HG02678 (cell line): ENCODE data around the gene CELSR1.

Experiments
- ATAC-seq: cut with Tn5 transposase; IDR thresholded peaks from one replicate; pipeline ENCODE4 v1.9.1; 2021; ENCODE audit warnings: mild to moderate bottlenecking, moderate library complexity; ENCODE audit not compliant: unreplicated experiment

Gene CELSR1

DNA sequence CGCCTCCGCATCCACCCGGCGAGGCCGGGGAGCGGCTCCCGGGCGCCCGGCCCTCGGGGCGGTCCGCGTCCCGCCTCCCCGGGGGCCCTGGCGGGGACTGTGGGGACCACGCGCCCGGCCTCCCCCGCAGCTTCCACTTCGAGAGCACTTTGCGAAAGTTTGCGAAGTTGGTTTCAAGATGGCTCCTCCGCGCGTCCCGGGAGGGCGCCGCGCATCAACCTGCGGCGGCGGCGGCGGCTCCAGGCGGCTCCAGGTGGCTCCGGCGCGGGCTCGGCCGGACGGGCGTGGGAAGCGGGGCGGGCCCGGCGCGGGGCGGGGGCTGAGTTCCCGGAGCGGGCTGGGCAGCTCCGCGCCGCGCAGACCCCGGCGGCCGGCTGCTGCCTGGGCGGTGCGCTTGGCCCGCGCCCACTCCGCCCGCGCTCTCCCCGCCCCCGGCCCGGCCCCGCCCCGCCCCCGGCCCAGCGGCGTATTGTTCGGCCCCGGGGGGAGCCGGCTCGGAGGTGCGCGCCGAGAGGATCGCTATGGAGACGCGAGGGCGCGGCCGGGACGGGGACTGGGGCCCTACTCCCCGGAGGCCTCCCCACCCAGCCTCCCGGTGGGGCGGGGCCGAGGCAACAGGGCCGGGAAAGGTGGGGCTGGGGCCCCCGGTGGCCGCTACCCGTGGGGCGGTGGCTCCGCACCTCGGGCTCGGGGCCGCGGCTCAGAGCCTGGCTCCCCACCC is at the start of gene CELSR1:
TSS of gene CELSR1 (minus strand) at position 396 of the 721 bp plus-strand sequence. CDS start 450 bp downstream, outside the sequence.
- ATAC-seq, result no peak

DNA sequence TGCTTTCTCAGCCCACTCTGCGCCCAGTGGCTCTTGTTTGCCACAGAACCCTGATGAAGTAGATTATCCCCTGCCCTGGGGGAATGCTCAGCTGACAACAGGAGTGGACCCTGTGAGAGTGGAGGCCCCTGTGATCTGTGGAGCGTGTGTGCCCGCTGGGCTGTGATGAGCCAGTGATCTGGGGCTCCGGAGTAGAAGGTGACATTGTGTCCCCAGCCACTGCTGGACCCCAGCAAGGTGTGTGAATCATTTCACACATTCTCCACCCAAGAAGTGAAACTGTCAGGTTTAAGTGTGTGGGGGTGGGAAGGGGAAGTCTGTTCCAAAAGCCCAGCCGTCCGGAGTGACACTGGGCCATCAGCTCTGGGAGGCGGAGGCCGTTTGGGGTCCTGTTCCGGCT is 49.6 kb upstream of the CELSR1 start:
- no peak for ATAC-seq

DNA sequence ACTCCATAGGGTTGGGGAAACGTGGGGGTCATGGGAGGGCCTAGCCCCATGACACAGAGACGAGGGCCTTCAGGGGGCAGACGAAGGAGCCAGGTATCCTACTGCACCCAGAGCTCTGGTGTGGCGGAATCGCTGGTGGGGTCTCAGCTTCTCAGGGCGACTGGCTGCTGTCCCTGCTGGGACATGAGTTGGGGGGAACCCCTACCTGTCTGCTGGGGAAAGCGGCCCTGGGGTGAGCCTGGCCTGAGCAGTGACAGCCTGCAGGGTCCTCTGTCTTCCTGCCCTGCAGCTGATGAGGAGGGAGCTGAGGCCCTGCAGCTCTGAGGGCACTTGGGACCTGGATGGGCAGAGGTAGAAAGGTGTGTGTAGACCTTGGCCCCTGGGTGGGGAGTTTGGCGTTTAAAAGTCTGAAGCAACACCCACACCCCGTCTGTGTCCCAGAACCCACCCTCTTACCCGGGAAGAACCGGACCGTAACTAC is 49.2 kb upstream of the CELSR1 start:
- ATAC-seq, result no peak

DNA sequence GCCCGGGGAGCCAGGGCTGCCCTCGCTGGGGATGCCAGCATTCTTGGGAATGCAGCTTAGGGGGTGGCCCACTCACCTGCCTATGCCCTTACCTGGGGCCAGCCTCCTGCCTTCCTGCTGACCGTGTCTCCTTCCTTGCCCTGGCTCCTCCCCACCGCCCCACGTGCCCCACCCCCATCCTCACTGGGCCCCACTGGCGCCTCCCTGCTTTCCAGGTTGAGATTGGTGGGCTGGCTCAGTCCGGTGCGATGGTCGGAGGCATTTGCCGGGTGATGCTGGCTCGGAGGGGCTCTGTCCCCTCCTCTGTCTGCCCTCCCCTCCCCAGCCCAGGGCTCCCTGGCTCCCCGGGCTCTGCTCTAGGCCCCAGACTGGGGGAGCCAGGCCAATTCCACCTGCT is 48.7 kb upstream of the CELSR1 start:
- no peak for ATAC-seq

GRCh38 chr22:46585340-46586122 is 48.1 kb upstream of the CELSR1 start:
- no peak for ATAC-seq

GRCh38 chr22:46584081-46584921 is 46.9 kb upstream of the CELSR1 start:
- no peak for ATAC-seq

- no peak for ATAC-seq
These were observed 46.2 kb upstream of the CELSR1 start for GRCh38 chr22:46583571-46583970.

DNA sequence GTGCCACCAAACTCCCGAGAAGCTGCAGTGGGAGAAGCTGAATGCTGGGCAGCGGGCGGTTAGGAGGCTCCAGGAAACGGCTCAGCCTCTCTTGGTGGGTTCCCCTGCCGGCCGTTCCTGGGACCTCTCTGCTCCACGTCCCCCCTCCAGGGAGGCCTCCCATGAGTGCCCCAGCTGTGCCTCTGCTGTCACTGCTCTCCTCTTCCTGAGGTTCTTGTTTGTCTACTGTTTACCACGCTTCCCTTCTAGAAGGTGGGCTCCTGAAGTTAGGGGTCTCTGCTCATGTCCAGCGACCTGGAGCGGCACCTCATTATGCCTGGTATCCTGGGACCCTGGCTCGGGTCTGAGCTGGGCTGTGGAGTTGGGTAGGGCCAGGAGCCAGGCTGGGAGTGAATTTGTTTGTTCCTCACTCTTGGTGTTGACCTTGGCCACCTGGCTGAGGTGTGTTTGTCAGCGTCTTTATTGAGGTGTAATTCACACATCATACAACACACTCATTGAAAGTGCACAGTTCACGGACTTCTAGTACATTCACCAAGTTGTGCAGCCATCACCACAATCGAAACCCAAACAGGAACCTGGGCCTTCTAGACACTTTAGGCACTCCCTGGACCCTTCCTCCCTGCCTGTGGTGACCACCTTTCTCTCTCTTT is 45.0 kb upstream of the CELSR1 start:
- ATAC-seq, result no peak

GRCh38 chr22:46581538-46582244 is 44.3 kb upstream of the CELSR1 start:
- ATAC-seq, result no peak

GRCh38 chr22:46580940-46581537 is 43.6 kb upstream of the CELSR1 start:
- ATAC-seq, result no peak

- no peak for ATAC-seq
These were observed 42.5 kb upstream of the CELSR1 start for GRCh38 chr22:46579751-46580449.

GRCh38 chr22:46578824-46579561 is 41.6 kb upstream of the CELSR1 start:
- no peak for ATAC-seq

DNA sequence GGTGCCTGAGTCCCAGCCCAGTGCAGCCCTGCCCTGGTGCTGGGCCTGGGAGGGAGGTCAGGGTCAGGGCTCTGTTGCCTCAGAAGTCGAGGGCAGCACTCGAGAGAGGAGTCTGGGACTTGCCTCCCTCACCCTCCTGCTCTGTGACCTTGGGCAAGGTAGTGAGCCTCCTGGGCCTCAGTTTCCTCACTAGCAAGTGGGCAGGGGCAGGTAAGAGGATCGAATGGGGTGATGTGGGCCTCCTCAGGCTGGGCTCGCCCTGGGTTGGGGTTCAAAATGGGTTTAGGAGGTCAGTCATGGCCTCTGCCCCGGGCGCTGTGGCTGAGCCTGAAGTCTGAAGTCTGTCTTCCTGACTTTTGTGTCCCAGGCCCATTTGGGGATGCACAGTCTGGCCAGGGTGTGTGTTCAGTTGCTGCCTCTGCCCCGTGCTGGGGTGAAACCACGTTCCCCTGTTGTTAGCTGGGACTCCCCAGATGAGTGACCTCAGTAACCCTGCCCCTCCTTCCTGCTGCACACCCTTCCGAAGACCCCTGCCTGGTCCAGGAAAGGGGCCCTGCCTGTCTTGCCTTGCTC is 40.9 kb upstream of the CELSR1 start:
- no peak for ATAC-seq

DNA sequence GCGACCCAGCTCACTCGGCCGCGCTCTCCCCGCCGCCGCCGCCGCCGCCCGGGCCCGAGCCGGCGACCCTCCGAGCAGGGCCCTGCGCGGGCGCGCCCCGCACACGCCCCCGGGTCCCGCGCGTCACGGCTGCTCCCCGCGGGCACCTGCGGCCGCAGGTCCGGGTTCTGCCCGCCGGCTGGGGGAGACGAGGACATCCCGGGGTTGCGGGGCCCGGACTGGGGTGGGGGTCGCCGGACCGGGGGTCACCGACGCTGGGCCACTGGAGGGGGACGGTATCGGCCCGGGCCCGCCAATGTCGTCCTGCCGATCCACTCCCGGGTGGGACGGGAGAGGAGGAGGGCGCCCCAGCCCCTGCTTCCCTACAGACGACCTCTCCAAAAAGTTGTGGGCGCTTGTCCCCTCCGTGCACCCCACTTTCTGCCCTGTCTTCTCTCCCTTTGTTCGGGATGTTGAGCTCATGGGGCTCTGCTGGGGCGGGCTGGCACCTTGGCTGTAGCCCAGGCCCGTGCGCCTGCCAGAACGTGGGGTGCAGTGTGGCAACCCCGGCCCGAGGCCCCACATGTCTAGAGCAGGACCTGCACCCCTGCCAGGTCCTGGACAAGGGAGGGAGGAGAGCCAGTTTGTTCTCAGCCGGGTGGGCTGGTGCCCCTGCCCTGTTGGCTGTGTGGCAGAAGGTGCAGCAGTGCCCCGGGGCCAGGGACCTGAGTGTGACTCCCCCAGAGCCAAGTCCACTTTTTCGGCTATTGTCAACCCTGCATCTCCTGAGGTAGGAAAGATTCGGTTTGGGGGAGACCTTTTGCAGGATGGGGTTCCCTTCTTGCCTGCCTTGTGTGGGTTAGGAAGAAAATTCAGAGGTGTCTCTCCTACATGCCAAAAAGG is 40.2 kb upstream of the CELSR1 start:
- no peak for ATAC-seq

GRCh38 chr22:46576556-46577367 is 39.3 kb upstream of the CELSR1 start:
- peak; percentile 71 for ATAC-seq

DNA sequence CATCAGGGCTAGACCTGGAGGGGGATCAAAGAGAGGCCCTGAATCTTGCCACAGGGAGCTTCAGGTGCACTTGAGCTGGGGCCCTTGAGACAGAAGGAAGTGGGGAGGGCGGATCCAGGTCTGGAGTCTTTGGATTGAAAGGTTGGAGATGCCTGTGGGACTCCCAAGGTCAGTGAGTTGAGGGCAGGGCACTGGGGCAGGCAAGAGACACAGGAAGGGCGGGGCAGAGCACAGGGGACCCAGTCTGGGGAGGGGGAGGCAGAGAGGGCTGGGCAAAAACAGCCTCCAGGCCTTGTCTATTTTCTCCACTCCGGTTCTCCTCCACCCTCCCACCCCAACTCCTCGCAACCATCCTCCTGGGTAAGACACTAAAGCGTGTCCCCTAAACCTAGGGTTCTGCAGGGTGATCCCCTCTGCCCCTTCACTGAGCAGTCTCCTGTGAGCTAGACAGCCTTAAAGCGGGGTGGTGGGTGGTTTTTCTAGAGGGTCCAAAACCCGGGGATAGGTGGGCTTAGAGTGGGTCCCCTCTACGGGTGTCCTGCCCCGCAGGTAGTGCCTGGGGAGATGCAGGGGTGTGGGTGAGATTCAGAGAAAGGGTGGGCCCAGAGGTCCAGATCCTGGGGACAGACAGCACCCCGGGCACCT is 38.6 kb upstream of the CELSR1 start:
- ATAC-seq, result no peak
